Panc1 (cell line): Measurements from ENCODE around the gene ITFG1. TPM values are rescaled to one million over a fixed set of nuclear protein-coding genes. Genes with fewer than 3 reads are reported as not detected.
"Not testable (repeated sequence)": the region's sequence is repeated elsewhere in the genome, so short reads cannot be mapped to it uniquely, and the experiment has no call there.

Source experiments
- ATAC-seq: fragments of 200-7000 bp; cut with Tn5 transposase; 2 replicates; pipeline ENCODE4 v1.9.1; 2020; ENCODE audit warnings: mild to moderate bottlenecking, moderate library complexity
- BruUV-seq: library from RNA; stranded (reverse); fragments of 400-500 nt; replicated peaks from 2 replicates; lab custom pipeline; 2021; lab: Mats Ljungman, UMichigan
- CTCF ChIA-PET: fragments of 300-600 bp; sonication (Branson Sonifier 250); formaldehyde crosslinking; loops from one replicate; lab custom pipeline; 2022; ENCODE audit warnings: antibody characterized with exemption; lab: Charles Lee
- POLR2A ChIA-PET: fragments of 300-600 bp; sonication (Branson Sonifier 250); formaldehyde crosslinking; loops from one replicate; lab custom pipeline; 2022; ENCODE audit warnings: antibody characterized with exemption; lab: Charles Lee
- DNase-seq: peaks from one replicate; pipeline ENCODE4 v3.0.0-alpha.2; 2010; ENCODE audit warnings: low read depth, low spot score
- H3K27ac ChIP-seq: 2 replicates; pipeline ENCODE4 v1.5.1; 2011; ENCODE audit warnings: mild to moderate bottlenecking, low read length, inconsistent platforms
- H3K27me3 ChIP-seq: fragments of 200-500 bp; sonication (Bioruptor generic); 2 replicates; pipeline ENCODE4 v1.6.0; 2014; ENCODE audit warnings: low read length, inconsistent platforms; ENCODE audit not compliant: control insufficient read depth, insufficient read depth
- H3K36me3 ChIP-seq: fragments of 200-500 bp; sonication (Bioruptor generic); 2 replicates; pipeline ENCODE4 v1.5.1; 2014; ENCODE audit warnings: inconsistent platforms, mild to moderate bottlenecking, low read length, moderate library complexity; ENCODE audit not compliant: control insufficient read depth, insufficient read depth
- H3K4me1 ChIP-seq: 2 replicates; pipeline ENCODE4 v1.5.1; 2011; ENCODE audit warnings: inconsistent platforms, mild to moderate bottlenecking, low read length, moderate library complexity; ENCODE audit not compliant: control insufficient read depth, insufficient read depth
- H3K4me3 ChIP-seq, 2 experiments: 2 replicates each; pipeline ENCODE4 v1.5.1; 2011 to 2012; ENCODE audit warnings: low read depth in 2 of 2, low read length in 2 of 2, mild to moderate bottlenecking in 2 of 2, inconsistent platforms in 1 of 2, moderate library complexity in 1 of 2
- H3K9me3 ChIP-seq: fragments of 200-500 bp; sonication (Bioruptor generic); 2 replicates; pipeline ENCODE4 v1.5.1; 2014; ENCODE audit warnings: low read depth, mild to moderate bottlenecking, inconsistent platforms, low read length, moderate library complexity; ENCODE audit not compliant: control insufficient read depth, insufficient read depth
- CTCF ChIP-seq: fragments of 450-650 bp; IDR thresholded peaks from 2 replicates; pipeline ENCODE4 v1.5.1; 2017; ENCODE audit warnings: mild to moderate bottlenecking
- POLR2AphosphoS5 ChIP-seq: IDR thresholded peaks from 2 replicates; pipeline ENCODE4 v1.6.1; 2012; ENCODE audit warnings: mild to moderate bottlenecking, low read depth, low read length, moderate library complexity
- REST ChIP-seq, 2 experiments: IDR thresholded peaks; 2 replicates each; pipeline ENCODE4 v1.6.1; 2011 to 2012; ENCODE audit warnings: low read depth in 2 of 2, control low read depth in 1 of 2, low read length in 1 of 2, mild to moderate bottlenecking in 1 of 2, moderate library complexity in 1 of 2; ENCODE audit not compliant: insufficient read depth in 1 of 2
- SIN3A ChIP-seq: IDR thresholded peaks from 2 replicates; pipeline ENCODE4 v1.6.1; 2012; ENCODE audit warnings: low read depth, mild to moderate bottlenecking, low read length, moderate library complexity, borderline replicate concordance; ENCODE audit not compliant: insufficient read depth
- TCF7L2 ChIP-seq: IDR thresholded peaks from 2 replicates; pipeline ENCODE4 v1.6.1; 2011; ENCODE audit warnings: mild to moderate bottlenecking, low read depth, low read length, inconsistent platforms
- in situ Hi-C: cut with HindIII; loops from 2 replicates; pipeline ENCODE4 v1.10.0; 2016; ENCODE audit warnings: low sequenced_read_pairs, low pct_unique_long_range_greater_than_20kb
- intact Hi-C: fragments of 100-400 bp; cut with micrococcal nuclease; formaldehyde crosslinking; loops from one replicate; pipeline ENCODE4 v1.10.0; 2022; ENCODE audit not compliant: unreplicated experiment
- total RNA-seq: library from RNA; stranded (reverse); gene quantifications from one replicate; pipeline ENCODE4 v1.2.1, GENCODE V29; 2021; ENCODE audit not compliant: unreplicated experiment

The ITFG1 gene
- total RNA-seq, 1 experiment from 2014 or later = 26.5 TPM

- Histone ChIP-seq H3K4me1 (no peaks in the 10 kb centered on the region), H3K4me3 (no peak overlapping the region), H3K36me3 (no peaks in the 10 kb centered on the region), H3K27ac (no peak overlapping the region), H3K27me3 (no peaks in the 10 kb centered on the region), H3K9me3 (no peaks in the 10 kb centered on the region)
- ChIA-PET POLR2A (no interaction called here), CTCF (no interaction called here)
- in situ Hi-C loops = no loop called here
- intact Hi-C loops = no loop called here
- ATAC-seq (no peak), DNase-seq (no peak)
- TF ChIP-seq REST (IDR thresholded peaks at IDR 0.05; ENCODE audit: insufficient read depth in 1 of 2, low read depth in 2 of 2, low read length in 1 of 2) (no peak), TCF7L2 (no peak), POLR2AphosphoS5 (no peak), SIN3A (no peak), CTCF (no peak)
- BruUV-seq = no TSS peak
Observed at GRCh38 chr16:47211218-47211617, 249.6 kb downstream of the ITFG1 start.

GRCh38 chr16:47204736-47205504 is 255.9 kb downstream of the ITFG1 start:
- Histone ChIP-seq H3K36me3 (no peaks in the 10 kb centered on the region), H3K4me3 (no peak overlapping the region), H3K9me3 (no peaks in the 10 kb centered on the region), H3K27me3 (no peaks in the 10 kb centered on the region), H3K27ac (no peak overlapping the region), H3K4me1 (no peaks in the 10 kb centered on the region)
- peak; percentile 16; the same call in 1 of the 2 replicates for TF ChIP-seq CTCF
- no peak for TF ChIP-seq TCF7L2
- intact Hi-C loops = no loop called here
- BruUV-seq = no TSS peak
- ChIA-PET POLR2A (no interaction called here), CTCF (no interaction called here)
- in situ Hi-C loops = no loop called here
- no peak for ATAC-seq
- DNase-seq = no peak

- ATAC-seq, H3K27me3 ChIP-seq, DNase-seq, H3K4me3 ChIP-seq, BruUV-seq, CTCF ChIA-PET, in situ Hi-C loops, POLR2A ChIA-PET, H3K36me3 ChIP-seq, H3K9me3 ChIP-seq, H3K27ac ChIP-seq, H3K4me1 ChIP-seq, intact Hi-C loops: not testable (repeated sequence)
Observed at GRCh38 chr16:47203433-47203832, 257.4 kb downstream of the ITFG1 start.
